GM21423 (cell line): ENCODE results near the gene KRT80.
"Not testable (repeated sequence)": the region's sequence is repeated elsewhere in the genome, so short reads cannot be mapped to it uniquely, and the experiment has no call there.

ENCODE experiments used
- ATAC-seq: cut with Tn5 transposase; IDR thresholded peaks from one replicate; pipeline ENCODE4 v1.9.1; 2021; ENCODE audit warnings: mild to moderate bottlenecking, moderate library complexity; ENCODE audit not compliant: unreplicated experiment

Gene KRT80

GRCh38 chr12:52191841-52192791 lies at the start of gene KRT80:
KRT80 (minus strand) TSS chr12:52192014; CDS start chr12:52191902, 112 bp downstream.
- no peak for ATAC-seq

GRCh38 chr12:52241205-52241842 lies 49.5 kb upstream of the KRT80 start:
- no peak for ATAC-seq

- not testable (repeated sequence) for ATAC-seq
These were observed 48.4 kb upstream of the KRT80 start for GRCh38 chr12:52240247-52240646.

GRCh38 chr12:52239767-52240166 lies 48.0 kb upstream of the KRT80 start:
- ATAC-seq = no peak

GRCh38 chr12:52238916-52239646 lies 47.3 kb upstream of the KRT80 start:
- no peak for ATAC-seq

GRCh38 chr12:52238207-52238840 lies 46.5 kb upstream of the KRT80 start:
- no peak for ATAC-seq

- no peak for ATAC-seq
These were observed 44.7 kb upstream of the KRT80 start for GRCh38 chr12:52236386-52237050.

- no peak for ATAC-seq
These were observed 44.1 kb upstream of the KRT80 start for GRCh38 chr12:52235822-52236361.

- no peak for ATAC-seq
These were observed 43.4 kb upstream of the KRT80 start for GRCh38 chr12:52235001-52235764.

GRCh38 chr12:52234223-52234810 lies 42.5 kb upstream of the KRT80 start:
- ATAC-seq = no peak

GRCh38 chr12:52233462-52234207 lies 41.8 kb upstream of the KRT80 start:
- ATAC-seq = no peak

- ATAC-seq = no peak
These were observed 41.1 kb upstream of the KRT80 start, which contains the start of gene KRT7 for GRCh38 chr12:52232674-52233461. KRT7 (plus strand) TSS chr12:52233243; CDS start chr12:52233297, 54 bp downstream.

- no peak for ATAC-seq
These were observed 40.4 kb upstream of the KRT80 start for GRCh38 chr12:52232203-52232673.

- no peak for ATAC-seq
These were observed 39.7 kb upstream of the KRT80 start for GRCh38 chr12:52231305-52232202.

GRCh38 chr12:52230364-52231281 lies 38.8 kb upstream of the KRT80 start:
- no peak for ATAC-seq
